Hematopoietic multipotent progenitor cell (in vitro differentiated cells): ENCODE results near the gene RHO. TPM values are rescaled to one million over a fixed set of nuclear protein-coding genes. Genes with fewer than 3 reads are reported as not detected.
"Not testable (repeated sequence)": the region's sequence is repeated elsewhere in the genome, so short reads cannot be mapped to it uniquely, and the experiment has no call there.

ENCODE experiments used
- DNase-seq, 3 donors: peaks; one replicate each; pipeline ENCODE4 v3.0.0-alpha.2; 2011 to 2015; ENCODE audit warnings: low read depth in 2 of 3, low spot score in 2 of 3
- total RNA-seq: library from RNA; depleted of rRNA; stranded (reverse); fragments of >200 nt; gene quantifications from one replicate; pipeline ENCODE4 v1.2.3, GENCODE V29; 2012

The RHO gene
- under 0.01 TPM for total RNA-seq

- DNase-seq, result no peak
Observed at GRCh38 chr3:129528589-129529100, at the start of gene RHO. RHO (plus strand) TSS chr3:129528639; CDS start chr3:129528734, 95 bp downstream.

- DNase-seq, result not testable (repeated sequence)
Observed at GRCh38 chr3:129481225-129481765, 47.1 kb upstream of the RHO start.

- peak in 1 of 3 donors; percentile 21 for DNase-seq
Observed at GRCh38 chr3:129481766-129482332, 46.6 kb upstream of the RHO start.

GRCh38 chr3:129482721-129483120 lies 45.7 kb upstream of the RHO start:
- no peak for DNase-seq

GRCh38 chr3:129483870-129484269 lies 44.6 kb upstream of the RHO start:
- no peak for DNase-seq

- DNase-seq, result not testable (repeated sequence)
Observed at GRCh38 chr3:129485146-129485545, 43.3 kb upstream of the RHO start.

- no peak for DNase-seq
Observed at GRCh38 chr3:129485721-129486663, 42.4 kb upstream of the RHO start.

GRCh38 chr3:129486664-129487035 lies 41.8 kb upstream of the RHO start:
- no peak for DNase-seq

GRCh38 chr3:129487183-129487867 lies 41.1 kb upstream of the RHO start:
- no peak for DNase-seq

- DNase-seq, result not testable (repeated sequence)
Observed at GRCh38 chr3:129487868-129488335, 40.5 kb upstream of the RHO start.

- not testable (repeated sequence) for DNase-seq
Observed at GRCh38 chr3:129489258-129489657, 39.2 kb upstream of the RHO start.

GRCh38 chr3:129490273-129490675 lies 38.2 kb upstream of the RHO start:
- peak in 2 of 3 donors; percentile 73 to 82 for DNase-seq

- not testable (repeated sequence) for DNase-seq
Observed at GRCh38 chr3:129491077-129491476, 37.4 kb upstream of the RHO start.

- DNase-seq, result no peak
Observed at GRCh38 chr3:129491794-129492193, 36.6 kb upstream of the RHO start.

- DNase-seq, result no peak
Observed at GRCh38 chr3:129492691-129493090, 35.7 kb upstream of the RHO start.

- DNase-seq, result no peak
Observed at GRCh38 chr3:129493206-129493605, 35.2 kb upstream of the RHO start.

- DNase-seq, result not testable (repeated sequence)
Observed at GRCh38 chr3:129494499-129494898, 33.9 kb upstream of the RHO start.

- DNase-seq, result not testable (repeated sequence)
Observed at GRCh38 chr3:129495006-129495639, 33.3 kb upstream of the RHO start.

- DNase-seq, result not testable (repeated sequence)
Observed at GRCh38 chr3:129497876-129498275, 30.6 kb upstream of the RHO start.
